8988T (cell line): ENCODE results near the gene ZPLD1.

Experiments
- DNase-seq: peaks from one replicate; pipeline ENCODE4 v3.0.0; 2011

ZPLD1 gene

GRCh38 chr3:102471001-102471400 lies 36.2 kb downstream of the ZPLD1 start:
- no peak for DNase-seq

GRCh38 chr3:102471491-102471890 lies 36.7 kb downstream of the ZPLD1 start:
- no peak for DNase-seq

GRCh38 chr3:102473648-102474047 lies 38.8 kb downstream of the ZPLD1 start:
- DNase-seq = no peak

- DNase-seq = no peak
Measured at GRCh38 chr3:102474207-102474606, 39.4 kb downstream of the ZPLD1 start.

- no peak for DNase-seq
Measured at GRCh38 chr3:102476198-102476597, 41.4 kb downstream of the ZPLD1 start.

GRCh38 chr3:102478160-102478559 lies 43.3 kb downstream of the ZPLD1 start:
- no peak for DNase-seq

- no peak for DNase-seq
Measured at GRCh38 chr3:102480139-102480538, 45.3 kb downstream of the ZPLD1 start.

- no peak for DNase-seq
Measured at GRCh38 chr3:102481050-102481449, 46.2 kb downstream of the ZPLD1 start.

GRCh38 chr3:102483556-102483955 lies 48.7 kb downstream of the ZPLD1 start:
- DNase-seq = no peak

GRCh38 chr3:102484363-102484762 lies 49.5 kb downstream of the ZPLD1 start:
- no peak for DNase-seq

- DNase-seq = no peak
Measured at GRCh38 chr3:102485701-102486100, 50.9 kb downstream of the ZPLD1 start.

GRCh38 chr3:102488331-102488730 lies 53.5 kb downstream of the ZPLD1 start:
- no peak for DNase-seq

- DNase-seq = no peak
Measured at GRCh38 chr3:102492300-102492699, 57.5 kb downstream of the ZPLD1 start.

GRCh38 chr3:102497571-102497970 lies 62.8 kb downstream of the ZPLD1 start:
- no peak for DNase-seq

GRCh38 chr3:102505542-102505941 lies 70.7 kb downstream of the ZPLD1 start:
- DNase-seq = no peak

GRCh38 chr3:102510663-102511062 lies 75.8 kb downstream of the ZPLD1 start:
- DNase-seq = no peak

GRCh38 chr3:102511168-102511567 lies 76.4 kb downstream of the ZPLD1 start:
- DNase-seq = no peak

GRCh38 chr3:102511639-102512038 lies 76.8 kb downstream of the ZPLD1 start:
- DNase-seq = no peak

GRCh38 chr3:102512734-102513504 lies 78.1 kb downstream of the ZPLD1 start:
- DNase-seq = no peak

- DNase-seq = no peak
Measured at GRCh38 chr3:102514241-102514640, 79.4 kb downstream of the ZPLD1 start.

- DNase-seq = no peak
Measured at GRCh38 chr3:102521246-102521645, 86.4 kb downstream of the ZPLD1 start.

- no peak for DNase-seq
Measured at GRCh38 chr3:102525624-102526023, 90.8 kb downstream of the ZPLD1 start.

- no peak for DNase-seq
Measured at GRCh38 chr3:102526865-102527264, 92.0 kb downstream of the ZPLD1 start.

GRCh38 chr3:102528727-102529126 lies 93.9 kb downstream of the ZPLD1 start:
- DNase-seq = no peak
